Measurements from ENCODE around the gene MPRIP.

The MPRIP gene

GRCh38 chr17:17236295-17237025 lies 194.2 kb downstream of the MPRIP start:
- no peak for DNase-seq (ENCODE audit: low read depth in 3 of 3)

GRCh38 chr17:17237026-17237799 lies 195.0 kb downstream of the MPRIP start, which contains the start of gene FLCN:
FLCN (minus strand) TSS chr17:17237168; CDS start chr17:17228137, 9,031 bp downstream.
- peak; percentile 80 to 86 (median 85) for DNase-seq (ENCODE audit: low read depth in 3 of 3)

- DNase-seq (ENCODE audit: low read depth in 3 of 3) = no peak
Observed at GRCh38 chr17:17239832-17240231, 197.6 kb downstream of the MPRIP start.

GRCh38 chr17:17241656-17242055 lies 199.4 kb downstream of the MPRIP start:
- DNase-seq (ENCODE audit: low read depth in 3 of 3) = no peak

- no peak for DNase-seq (ENCODE audit: low read depth in 3 of 3)
Observed at GRCh38 chr17:17242246-17242645, 200.0 kb downstream of the MPRIP start.

All from stimulated activated CD4-positive, alpha-beta T cell treated with anti-CD3 and anti-CD28 coated beads, TNF-alpha, amount 100 ng/mL, for 4 hours (primary cell).